Stimulated activated CD4-positive, alpha-beta T cell treated with anti-CD3 and anti-CD28 coated beads, Interleukin-1b, Interleukin-23, amount 100 ng/mL, for 24 hours (primary cell): ENCODE measurements around the gene TMEM117.

Experiments used
- DNase-seq, 4 experiments: peaks; one replicate each; pipeline ENCODE4 v3.0.0-alpha.2; 2020; ENCODE audit warnings: low read depth in 4 of 4, low spot score in 1 of 4

The TMEM117 gene

GRCh38 chr12:43957732-43958372 is 122.0 kb downstream of the TMEM117 start:
- no peak for DNase-seq

- no peak for DNase-seq
Measured at GRCh38 chr12:43964033-43964432, 128.2 kb downstream of the TMEM117 start.

- no peak for DNase-seq
Measured at GRCh38 chr12:43964961-43965360, 129.1 kb downstream of the TMEM117 start.

DNA sequence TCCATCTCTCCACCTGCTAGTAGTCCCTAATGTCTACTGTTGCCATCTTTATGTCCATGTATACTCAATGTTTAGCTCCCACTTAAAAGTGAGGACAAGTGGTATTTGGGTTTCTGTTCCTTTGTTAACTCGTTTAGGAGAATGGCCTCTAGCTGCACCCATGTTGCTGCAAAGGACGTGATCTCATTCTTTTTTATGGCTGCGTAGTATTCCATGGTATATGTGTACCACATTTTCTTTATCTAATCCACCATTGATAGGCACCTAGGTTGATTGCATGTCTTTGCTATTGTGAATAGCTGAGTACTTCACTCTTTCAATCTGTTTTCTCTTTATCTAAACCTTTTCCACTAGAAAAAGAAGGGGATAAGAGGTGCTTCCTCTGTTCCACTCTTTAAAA is 130.0 kb downstream of the TMEM117 start:
- DNase-seq: no peak

DNA sequence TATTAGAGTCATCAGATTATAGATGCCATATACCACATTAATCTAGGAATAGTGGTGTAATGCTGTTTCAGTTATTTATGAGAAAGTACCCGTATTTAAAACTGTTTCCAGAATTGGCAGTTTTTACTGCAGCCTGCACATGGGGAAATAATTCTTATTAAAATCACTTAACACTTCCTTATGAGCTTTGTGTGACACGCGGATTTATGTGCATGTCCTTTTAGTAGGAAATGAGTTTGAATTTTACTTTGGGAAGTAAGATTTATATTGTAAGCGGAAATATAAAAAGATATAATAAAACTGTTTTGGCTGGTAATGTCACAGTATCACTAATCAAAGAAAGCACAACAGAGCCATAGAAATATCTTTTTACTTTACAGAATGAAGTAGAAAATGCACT is 132.9 kb downstream of the TMEM117 start:
- DNase-seq: no peak

- no peak for DNase-seq
Measured at GRCh38 chr12:43969882-43970281, 134.0 kb downstream of the TMEM117 start.

DNA sequence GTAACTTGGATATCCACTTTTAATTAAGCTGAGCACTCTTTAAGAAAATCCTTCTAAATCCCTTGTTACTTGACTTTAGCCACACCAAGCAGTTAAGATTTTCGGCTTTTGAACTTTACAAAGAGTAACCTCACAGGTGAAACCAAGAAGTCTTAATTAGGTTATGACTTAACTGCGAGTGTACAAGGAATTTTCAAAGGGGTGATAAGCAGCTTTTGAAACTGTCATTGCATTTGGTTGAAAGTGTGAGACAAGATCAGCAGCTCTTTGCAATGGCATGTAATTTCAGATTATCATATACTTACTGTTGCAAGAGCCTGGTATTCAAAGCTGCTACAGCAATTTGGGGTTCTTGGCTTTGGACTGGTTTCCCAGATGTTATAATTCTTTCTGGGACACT is 137.5 kb downstream of the TMEM117 start:
- no peak for DNase-seq

GRCh38 chr12:43973993-43974392 is 138.1 kb downstream of the TMEM117 start:
- no peak for DNase-seq

GRCh38 chr12:43976027-43976426 is 140.1 kb downstream of the TMEM117 start:
- no peak for DNase-seq

GRCh38 chr12:43978556-43978955 is 142.7 kb downstream of the TMEM117 start:
- DNase-seq: no peak

GRCh38 chr12:43979450-43979849 is 143.6 kb downstream of the TMEM117 start:
- no peak for DNase-seq

DNA sequence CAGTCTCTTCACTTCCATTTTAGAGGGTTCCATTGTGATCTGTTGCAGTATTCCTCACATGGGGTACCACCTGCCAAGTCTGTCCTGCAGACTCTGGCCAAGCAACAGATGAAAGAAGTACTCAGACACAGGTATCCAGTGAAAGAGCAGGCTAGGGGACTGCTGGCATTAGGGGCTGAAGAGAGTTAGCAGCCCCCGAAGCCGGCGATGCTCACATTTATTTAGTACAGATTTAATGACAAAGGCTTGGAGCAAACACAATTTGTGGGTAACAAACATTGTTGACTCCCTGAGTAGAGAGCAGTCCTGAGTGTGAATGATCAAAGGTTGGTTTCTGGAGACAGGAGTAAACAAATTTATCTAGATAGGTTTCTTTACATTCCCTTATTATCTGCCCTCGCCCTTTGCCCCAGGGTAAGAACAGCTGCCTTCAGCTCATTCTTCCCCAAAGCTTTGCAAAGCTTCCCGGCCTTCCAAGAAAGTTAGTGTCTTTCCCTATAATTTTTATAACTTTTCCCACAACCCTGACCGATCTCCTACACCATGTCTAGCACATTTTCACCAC is 144.8 kb downstream of the TMEM117 start:
- DNase-seq: no peak

GRCh38 chr12:43981726-43982125 is 145.8 kb downstream of the TMEM117 start:
- DNase-seq: no peak

DNA sequence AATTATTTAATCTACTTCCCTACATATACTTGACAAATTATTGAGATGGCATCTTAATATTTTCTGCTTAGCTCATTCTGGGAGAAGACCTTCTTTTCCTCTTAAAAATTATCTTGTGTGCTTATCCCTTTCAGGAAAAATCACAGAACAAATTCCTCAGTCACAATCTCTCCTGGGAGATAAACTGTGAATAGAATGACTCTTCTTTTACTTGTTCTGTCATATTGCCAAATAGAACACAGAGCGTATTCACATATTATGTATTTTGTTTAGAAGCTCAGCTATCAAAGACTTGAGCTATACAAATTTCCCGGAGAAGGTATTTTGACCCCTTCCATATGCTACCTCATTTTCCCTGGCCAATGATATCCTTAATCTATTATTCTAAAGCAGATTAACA is 146.7 kb downstream of the TMEM117 start:
- no peak for DNase-seq

DNA sequence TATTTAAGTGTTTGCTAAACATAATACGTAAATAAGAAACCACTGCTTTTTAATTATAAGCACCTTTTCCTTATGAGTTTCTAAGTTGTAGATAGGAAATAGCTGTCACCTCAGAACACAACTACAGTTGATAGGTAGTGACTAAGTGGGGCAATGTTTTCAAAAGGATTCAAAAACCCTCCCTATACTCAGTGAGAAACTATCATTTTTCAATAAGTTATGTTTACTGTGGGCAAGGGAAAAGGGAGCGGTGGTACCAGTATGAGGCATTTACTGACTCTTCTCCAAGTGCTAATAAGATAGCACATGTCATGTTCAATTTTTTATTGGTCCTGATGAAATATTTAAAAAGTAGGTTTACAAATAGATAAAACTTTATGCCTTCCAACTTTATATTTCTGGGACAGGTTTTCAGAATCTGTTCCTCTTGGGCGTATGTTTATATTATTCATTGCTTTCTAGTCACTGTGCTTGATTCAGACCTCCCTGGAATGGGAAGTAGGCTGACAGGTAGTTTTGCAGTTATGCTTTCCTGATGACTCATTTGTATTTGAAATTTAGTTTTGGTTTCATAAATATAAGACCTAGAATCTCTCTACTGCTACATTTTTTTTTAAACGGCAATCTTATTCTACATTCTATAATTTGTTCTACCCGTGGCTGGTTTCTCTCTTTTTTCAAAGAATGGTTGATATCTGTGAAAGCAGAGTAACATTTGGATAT is 153.1 kb downstream of the TMEM117 start:
- no peak for DNase-seq

DNA sequence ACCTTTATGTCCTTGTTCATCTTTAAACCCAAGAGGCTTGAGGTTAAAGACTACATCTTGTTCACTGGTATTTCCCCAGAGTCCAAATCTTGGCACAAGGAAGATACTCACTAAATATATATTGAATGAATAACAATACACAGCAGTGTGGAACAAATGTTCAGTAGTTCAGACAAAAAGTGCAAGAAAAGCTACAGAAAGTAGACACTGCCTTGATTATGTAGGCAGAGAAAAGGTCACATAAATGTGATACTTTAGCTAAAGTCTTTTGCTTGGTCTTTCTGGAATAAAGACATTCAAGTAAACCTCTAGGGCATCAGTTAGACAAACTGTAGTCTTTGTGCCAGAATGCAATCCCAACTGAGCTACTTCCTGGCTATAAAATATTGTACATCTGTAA is 157.0 kb downstream of the TMEM117 start:
- DNase-seq: no peak

GRCh38 chr12:44000309-44000952 is 164.6 kb downstream of the TMEM117 start:
- DNase-seq: peak in 1 of 4 experiments; percentile 3

- DNase-seq: no peak
Measured at GRCh38 chr12:44002607-44003006, 166.7 kb downstream of the TMEM117 start.

- no peak for DNase-seq
Measured at GRCh38 chr12:44003721-44004120, 167.8 kb downstream of the TMEM117 start.

GRCh38 chr12:44015333-44015941 is 179.6 kb downstream of the TMEM117 start:
- no peak for DNase-seq

GRCh38 chr12:44017216-44017615 is 181.3 kb downstream of the TMEM117 start:
- no peak for DNase-seq

- DNase-seq: no peak
Measured at GRCh38 chr12:44019118-44019517, 183.2 kb downstream of the TMEM117 start.
